Gastrocnemius medialis (tissue), 4 donors: ENCODE measurements around the gene CARD9.

Experiments used
- CTCF ChIP-seq, 5 experiments: fragments of 450-650 bp in 3 of 5; fragments of 200-600 bp in 2 of 5; sonication (generic) in 2 of 5; IDR thresholded peaks in 4 of 5; conservative IDR thresholded peaks in 1 of 5; 1 replicate in 4 of 5; 2 replicates in 1 of 5; pipeline ENCODE4 v1.5.1; 2016 to 2019; ENCODE audit warnings: antibody characterized with exemption in 5 of 5, mild to moderate bottlenecking in 3 of 5, moderate library complexity in 3 of 5
- POLR2A ChIP-seq, 2 donors: fragments of 450-650 bp; IDR thresholded peaks; one replicate each; pipeline ENCODE4 v1.6.1; 2017; ENCODE audit warnings: antibody characterized with exemption in 2 of 2, mild to moderate bottlenecking in 2 of 2, moderate library complexity in 2 of 2

GRCh38 chr9:136326061-136326760 is 47.3 kb downstream of the CARD9 start:
- TF ChIP-seq POLR2A (IDR thresholded peaks at IDR 0.05) (no peak), CTCF (IDR thresholded peaks at IDR 0.05 in 4 of 5, conservative IDR thresholded peaks at IDR 0.05 in 1 of 5) (no peak)
